Neural cell (in vitro differentiated cells): Measurements from ENCODE around the gene PIP4K2C. TPM values are rescaled to one million over a fixed set of nuclear protein-coding genes. Genes with fewer than 3 reads are reported as not detected.
"Not testable (repeated sequence)": the region's sequence is repeated elsewhere in the genome, so short reads cannot be mapped to it uniquely, and the experiment has no call there.

ENCODE experiments used
- H2AFZ ChIP-seq: fragments of 200-600, 300-800 bp; sonication (generic), shearing (Covaris generic); 2 replicates; pipeline ENCODE4 v1.6.0; 2014; ENCODE audit warnings: low read depth, mild to moderate bottlenecking, antibody characterized with exemption, low read length, moderate library complexity
- H3F3A ChIP-seq: fragments of 200-600 bp; shearing (Covaris generic); 2 replicates; pipeline ENCODE4 v1.6.1; 2016; ENCODE audit warnings: mild to moderate bottlenecking, moderate library complexity, mixed read lengths, antibody characterized with exemption, low read length; ENCODE audit not compliant: insufficient read depth, poor library complexity, severe bottlenecking
- H3K27ac ChIP-seq: fragments of 200-600, 300-800 bp; sonication (generic), shearing (Covaris generic); 2 replicates; pipeline ENCODE4 v1.5.1; 2014; ENCODE audit warnings: mild to moderate bottlenecking, low read length, moderate library complexity
- H3K27me3 ChIP-seq: fragments of 300-800, 200-600 bp; sonication (generic), shearing (Covaris generic); 2 replicates; pipeline ENCODE4 v1.6.0; 2014; ENCODE audit warnings: mild to moderate bottlenecking, low read depth, low read length, moderate library complexity; ENCODE audit not compliant: insufficient read depth
- H3K36me3 ChIP-seq: fragments of 300-800, 200-600 bp; sonication (generic), shearing (Covaris generic); 2 replicates; pipeline ENCODE4 v1.5.1; 2014; ENCODE audit warnings: mild to moderate bottlenecking, antibody characterized with exemption, low read length, moderate library complexity; ENCODE audit not compliant: insufficient read depth
- H3K4me2 ChIP-seq: fragments of 300-800, 200-600 bp; sonication (generic), shearing (Covaris generic); 2 replicates; pipeline ENCODE4 v1.6.0; 2014; ENCODE audit warnings: mild to moderate bottlenecking, low read length
- H3K4me3 ChIP-seq: fragments of 300-800, 200-600 bp; sonication (generic), shearing (Covaris generic); 2 replicates; pipeline ENCODE4 v1.5.1; 2014; ENCODE audit warnings: mild to moderate bottlenecking, low read length, moderate library complexity
- H3K79me2 ChIP-seq: fragments of 200-600 bp; shearing (Covaris generic); replicated peaks from 2 replicates; pipeline ENCODE4 v1.6.0; 2014; ENCODE audit warnings: mild to moderate bottlenecking, low read length, moderate library complexity; ENCODE audit not compliant: insufficient read depth
- H3K9ac ChIP-seq: fragments of 300-800, 200-600 bp; sonication (generic), shearing (Covaris generic); 2 replicates; pipeline ENCODE4 v1.6.1; 2016; ENCODE audit warnings: mild to moderate bottlenecking, low read length, mixed read lengths
- H3K9me2 ChIP-seq: fragments of 200-600 bp; shearing (Covaris generic); 2 replicates; pipeline ENCODE4 v1.6.1; 2016; ENCODE audit warnings: mild to moderate bottlenecking, low read length, mixed read lengths; ENCODE audit not compliant: insufficient read depth
- H3K9me3 ChIP-seq: fragments of 200-600, 300-800 bp; sonication (generic), shearing (Covaris generic); 2 replicates; pipeline ENCODE4 v1.6.1; 2016; ENCODE audit warnings: mild to moderate bottlenecking, mixed run types, low read length, moderate library complexity, mixed read lengths
- H4K20me1 ChIP-seq: fragments of 200-600 bp; shearing (Covaris generic); 2 replicates; pipeline ENCODE4 v1.6.1; 2016; ENCODE audit warnings: mild to moderate bottlenecking, mixed run types; ENCODE audit not compliant: insufficient read depth
- EP300 ChIP-seq: fragments of 450-650 bp; conservative IDR thresholded peaks from 2 replicates; pipeline ENCODE4 v1.6.1; 2014; ENCODE audit warnings: antibody characterized with exemption, mild to moderate bottlenecking, moderate library complexity; ENCODE audit not compliant: poor library complexity, severe bottlenecking
- EZH2 ChIP-seq: fragments of 200-600, 300-800 bp; shearing (Covaris generic), sonication (generic); IDR thresholded peaks from 2 replicates; pipeline ENCODE4 v1.6.1; 2014; ENCODE audit warnings: antibody characterized with exemption, low read length, borderline replicate concordance, mild to moderate bottlenecking; ENCODE audit not compliant: insufficient read depth, poor library complexity, severe bottlenecking
- MXI1 ChIP-seq: fragments of 450-650 bp; conservative IDR thresholded peaks from 2 replicates; pipeline ENCODE4 v1.6.1; 2014; ENCODE audit warnings: antibody characterized with exemption, mild to moderate bottlenecking; ENCODE audit not compliant: poor library complexity, severe bottlenecking
- POLR2AphosphoS5 ChIP-seq: IDR thresholded peaks from 2 replicates; pipeline ENCODE4 v1.6.1; 2012
- RAD21 ChIP-seq: fragments of 450-650 bp; conservative IDR thresholded peaks from 2 replicates; pipeline ENCODE4 v1.6.1; 2014; ENCODE audit warnings: antibody characterized with exemption, mild to moderate bottlenecking, moderate library complexity
- SMC3 ChIP-seq: fragments of 450-650 bp; conservative IDR thresholded peaks from 2 replicates; pipeline ENCODE4 v1.6.1; 2014; ENCODE audit warnings: antibody characterized with exemption, mild to moderate bottlenecking, moderate library complexity; ENCODE audit not compliant: poor library complexity
- TAF1 ChIP-seq: IDR thresholded peaks from 2 replicates; pipeline ENCODE4 v1.6.1; 2012; ENCODE audit warnings: low read depth
- polyA plus RNA-seq: library from polyadenylated mRNA; depleted of rRNA; stranded (reverse); fragments of >200 nt; gene quantifications from 2 replicates; pipeline ENCODE4 v1.2.3, GENCODE V29; 2014
- TF ChIP-seq, protein P1 (sequence below): fragments of 450-650 bp; IDR thresholded peaks from 2 replicates; pipeline ENCODE4 v1.5.1; 2014; ENCODE audit warnings: antibody characterized with exemption, mild to moderate bottlenecking, moderate library complexity; ENCODE audit not compliant: poor library complexity, severe bottlenecking
- TF ChIP-seq, protein P2 (sequence below): IDR thresholded peaks from 2 replicates; pipeline ENCODE4 v1.6.1; 2012; ENCODE audit warnings: borderline replicate concordance

Gene PIP4K2C
- polyA plus RNA-seq, 1 donor from 2014 or later, result 22.1 TPM

DNA sequence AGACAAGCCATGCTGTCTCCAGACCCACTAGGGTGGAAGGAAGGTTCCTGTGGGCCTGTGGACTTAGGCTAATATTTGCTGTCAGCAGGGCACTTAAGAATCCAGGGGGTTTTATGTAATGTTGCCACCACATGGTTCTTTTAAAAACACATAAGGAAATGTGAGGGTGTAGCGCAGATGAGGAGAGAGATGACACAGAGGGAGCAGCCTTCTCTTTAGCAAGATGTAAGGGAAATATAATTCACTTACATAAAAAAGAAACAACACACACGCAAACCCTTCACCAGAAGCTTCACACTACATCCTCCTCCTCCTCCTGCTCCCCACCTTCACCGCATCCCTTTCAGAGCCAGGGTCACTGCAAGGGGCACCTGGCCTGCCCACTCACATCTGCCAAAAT lies 4.9 kb upstream of the PIP4K2C start:
- TF ChIP-seq SMC3, result no peak
- TF ChIP-seq, protein P1, sequence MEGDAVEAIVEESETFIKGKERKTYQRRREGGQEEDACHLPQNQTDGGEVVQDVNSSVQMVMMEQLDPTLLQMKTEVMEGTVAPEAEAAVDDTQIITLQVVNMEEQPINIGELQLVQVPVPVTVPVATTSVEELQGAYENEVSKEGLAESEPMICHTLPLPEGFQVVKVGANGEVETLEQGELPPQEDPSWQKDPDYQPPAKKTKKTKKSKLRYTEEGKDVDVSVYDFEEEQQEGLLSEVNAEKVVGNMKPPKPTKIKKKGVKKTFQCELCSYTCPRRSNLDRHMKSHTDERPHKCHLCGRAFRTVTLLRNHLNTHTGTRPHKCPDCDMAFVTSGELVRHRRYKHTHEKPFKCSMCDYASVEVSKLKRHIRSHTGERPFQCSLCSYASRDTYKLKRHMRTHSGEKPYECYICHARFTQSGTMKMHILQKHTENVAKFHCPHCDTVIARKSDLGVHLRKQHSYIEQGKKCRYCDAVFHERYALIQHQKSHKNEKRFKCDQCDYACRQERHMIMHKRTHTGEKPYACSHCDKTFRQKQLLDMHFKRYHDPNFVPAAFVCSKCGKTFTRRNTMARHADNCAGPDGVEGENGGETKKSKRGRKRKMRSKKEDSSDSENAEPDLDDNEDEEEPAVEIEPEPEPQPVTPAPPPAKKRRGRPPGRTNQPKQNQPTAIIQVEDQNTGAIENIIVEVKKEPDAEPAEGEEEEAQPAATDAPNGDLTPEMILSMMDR, result no peak
- no peak for TF ChIP-seq MXI1
- no peak for TF ChIP-seq EP300
- TF ChIP-seq TAF1, result no peak
- TF ChIP-seq EZH2, result no peak
- TF ChIP-seq POLR2AphosphoS5, result no peak
- TF ChIP-seq RAD21, result no peak
- TF ChIP-seq, protein P2, sequence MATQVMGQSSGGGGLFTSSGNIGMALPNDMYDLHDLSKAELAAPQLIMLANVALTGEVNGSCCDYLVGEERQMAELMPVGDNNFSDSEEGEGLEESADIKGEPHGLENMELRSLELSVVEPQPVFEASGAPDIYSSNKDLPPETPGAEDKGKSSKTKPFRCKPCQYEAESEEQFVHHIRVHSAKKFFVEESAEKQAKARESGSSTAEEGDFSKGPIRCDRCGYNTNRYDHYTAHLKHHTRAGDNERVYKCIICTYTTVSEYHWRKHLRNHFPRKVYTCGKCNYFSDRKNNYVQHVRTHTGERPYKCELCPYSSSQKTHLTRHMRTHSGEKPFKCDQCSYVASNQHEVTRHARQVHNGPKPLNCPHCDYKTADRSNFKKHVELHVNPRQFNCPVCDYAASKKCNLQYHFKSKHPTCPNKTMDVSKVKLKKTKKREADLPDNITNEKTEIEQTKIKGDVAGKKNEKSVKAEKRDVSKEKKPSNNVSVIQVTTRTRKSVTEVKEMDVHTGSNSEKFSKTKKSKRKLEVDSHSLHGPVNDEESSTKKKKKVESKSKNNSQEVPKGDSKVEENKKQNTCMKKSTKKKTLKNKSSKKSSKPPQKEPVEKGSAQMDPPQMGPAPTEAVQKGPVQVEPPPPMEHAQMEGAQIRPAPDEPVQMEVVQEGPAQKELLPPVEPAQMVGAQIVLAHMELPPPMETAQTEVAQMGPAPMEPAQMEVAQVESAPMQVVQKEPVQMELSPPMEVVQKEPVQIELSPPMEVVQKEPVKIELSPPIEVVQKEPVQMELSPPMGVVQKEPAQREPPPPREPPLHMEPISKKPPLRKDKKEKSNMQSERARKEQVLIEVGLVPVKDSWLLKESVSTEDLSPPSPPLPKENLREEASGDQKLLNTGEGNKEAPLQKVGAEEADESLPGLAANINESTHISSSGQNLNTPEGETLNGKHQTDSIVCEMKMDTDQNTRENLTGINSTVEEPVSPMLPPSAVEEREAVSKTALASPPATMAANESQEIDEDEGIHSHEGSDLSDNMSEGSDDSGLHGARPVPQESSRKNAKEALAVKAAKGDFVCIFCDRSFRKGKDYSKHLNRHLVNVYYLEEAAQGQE, result no peak
- Histone ChIP-seq H3K4me2 (no peak overlapping the region), H3F3A (no peaks in the 10 kb centered on the region), H4K20me1 (no peaks in the 10 kb centered on the region), H3K9ac (no peak overlapping the region), H2AFZ (no peak overlapping the region), H3K27ac (no peak overlapping the region), H3K4me3 (no peak overlapping the region), H3K27me3 (no peaks in the 10 kb centered on the region), H3K9me2 (no peaks in the 10 kb centered on the region), H3K9me3 (no peaks in the 10 kb centered on the region), H3K79me2 (no peaks in the 10 kb centered on the region), H3K36me3 (no peaks in the 10 kb centered on the region)

DNA sequence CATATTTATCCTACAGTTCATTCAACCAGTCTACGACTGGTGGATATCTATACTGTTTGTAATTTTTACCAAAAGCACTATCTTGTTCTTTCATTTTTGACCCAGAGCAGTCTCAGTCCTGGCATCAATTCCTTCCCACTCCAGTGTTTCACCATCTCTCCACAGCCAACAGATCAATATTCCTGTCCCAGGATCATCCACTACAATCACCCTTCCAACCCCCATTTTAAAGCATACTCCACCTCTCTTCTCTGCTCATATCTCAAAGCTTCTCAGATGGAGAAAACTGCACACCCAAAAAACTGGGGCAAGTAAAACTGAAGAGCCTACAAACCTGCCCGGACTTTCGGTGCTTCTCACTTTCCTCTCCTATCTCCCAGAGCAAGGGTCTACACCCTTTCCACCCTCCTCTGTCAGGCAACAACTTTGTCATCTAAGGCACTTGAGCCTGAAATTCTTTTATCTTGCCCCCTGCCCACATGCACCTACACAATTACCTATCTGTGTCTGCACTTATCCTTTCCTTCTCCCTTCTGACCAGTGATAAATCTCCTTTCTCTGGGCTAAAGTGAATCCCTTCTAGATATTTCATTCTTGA lies 4.1 kb upstream of the PIP4K2C start:
- TF ChIP-seq TAF1 (no peak), EZH2 (no peak), MXI1 (no peak), RAD21 (no peak), EP300 (no peak), POLR2AphosphoS5 (no peak), SMC3 (no peak)
- TF ChIP-seq, protein P2, result no peak
- TF ChIP-seq, protein P1, result no peak
- Histone ChIP-seq H2AFZ (no peak overlapping the region), H3K27ac (no peak overlapping the region), H3K79me2 (no peaks in the 10 kb centered on the region), H4K20me1 (no peaks in the 10 kb centered on the region), H3K36me3 (no peaks in the 10 kb centered on the region), H3K4me3 (no peak overlapping the region), H3K9ac (no peak overlapping the region), H3K27me3 (no peaks in the 10 kb centered on the region), H3K4me2 (no peak overlapping the region), H3K9me2 (no peaks in the 10 kb centered on the region), H3F3A (no peaks in the 10 kb centered on the region), H3K9me3 (no peaks in the 10 kb centered on the region)

DNA sequence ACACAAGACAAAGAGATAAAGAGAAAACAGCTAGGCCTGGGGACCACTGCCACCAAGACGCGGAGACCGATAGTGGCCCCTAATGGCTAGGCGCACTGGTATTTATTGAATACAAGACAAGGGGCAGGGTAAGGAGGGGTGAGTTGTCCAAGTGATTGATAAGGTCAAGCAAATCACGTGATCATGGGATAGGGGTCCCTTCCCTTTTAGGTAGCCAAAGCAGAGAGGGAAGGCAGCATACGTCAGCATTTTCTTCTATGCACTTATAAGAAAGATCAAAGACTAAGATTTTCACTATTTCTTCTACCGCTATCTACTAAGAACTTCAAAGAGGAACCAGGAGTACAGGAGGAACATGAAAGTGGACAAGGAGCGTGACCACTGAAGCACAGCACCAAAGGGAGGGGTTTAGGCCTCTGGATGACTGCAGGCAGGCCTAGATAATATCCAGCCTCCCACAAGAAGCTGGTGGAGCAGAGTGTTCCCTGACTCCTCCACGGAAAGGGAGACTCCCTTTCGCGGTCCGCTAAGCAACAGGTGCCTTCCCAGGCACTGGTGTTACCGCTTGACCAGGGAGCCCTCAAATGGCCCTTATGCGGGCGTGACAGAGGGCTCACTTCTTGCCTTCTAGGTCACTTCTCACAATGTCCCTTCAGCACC lies 1.9 kb upstream of the PIP4K2C start:
- H3K9ac ChIP-seq, H3K27ac ChIP-seq, H3K79me2 ChIP-seq, H3K9me2 ChIP-seq, H3K27me3 ChIP-seq, H3K4me3 ChIP-seq, H3K36me3 ChIP-seq, H3F3A ChIP-seq, H3K9me3 ChIP-seq, H4K20me1 ChIP-seq, H2AFZ ChIP-seq, H3K4me2 ChIP-seq: not testable (repeated sequence)
